OCI-LY7 (cell line): ENCODE measurements around the gene SEPHS2. TPM values are rescaled to one million over a fixed set of nuclear protein-coding genes. Genes with fewer than 3 reads are reported as not detected.

ENCODE experiments used
- BruUV-seq: library from RNA; stranded (reverse); fragments of 400-500 nt; replicated peaks from 2 replicates; lab custom pipeline; 2021; lab: Mats Ljungman, UMichigan
- CTCF ChIA-PET: fragments of 300-600 bp; sonication (Branson Sonifier 250); formaldehyde crosslinking; loops from one replicate; lab custom pipeline; 2022; ENCODE audit warnings: antibody characterized with exemption; ENCODE audit not compliant: unreplicated experiment; lab: Charles Lee
- POLR2A ChIA-PET: fragments of 300-600 bp; sonication (Branson Sonifier 250); formaldehyde crosslinking; loops from one replicate; lab custom pipeline; 2022; ENCODE audit warnings: antibody characterized with exemption; lab: Charles Lee
- DNase-seq: peaks from one replicate; pipeline ENCODE4 v3.0.0-alpha.2; 2015; ENCODE audit warnings: low spot score
- H2AFZ ChIP-seq: fragments of 200-600 bp; sonication (generic), shearing (Covaris generic); 2 replicates; pipeline ENCODE4 v1.6.1; 2014; ENCODE audit warnings: mild to moderate bottlenecking, antibody characterized with exemption, low read length, moderate library complexity
- H3K27ac ChIP-seq: fragments of 200-600 bp; sonication (generic); 2 replicates; pipeline ENCODE4 v1.5.1; 2014; ENCODE audit warnings: mixed run types, low read depth, mild to moderate bottlenecking, moderate library complexity, low read length, inconsistent platforms; ENCODE audit not compliant: poor library complexity, severe bottlenecking
- H3K36me3 ChIP-seq: fragments of 200-600 bp; sonication (generic); 2 replicates; pipeline ENCODE4 v1.6.1; 2014; ENCODE audit warnings: mild to moderate bottlenecking, antibody characterized with exemption, low read length, moderate library complexity, mixed read lengths; ENCODE audit not compliant: insufficient read depth
- H3K4me1 ChIP-seq: fragments of 200-600 bp; sonication (generic); 2 replicates; pipeline ENCODE4 v1.5.1; 2014; ENCODE audit warnings: mild to moderate bottlenecking, low read length; ENCODE audit not compliant: insufficient read depth, poor library complexity, severe bottlenecking
- H3K4me2 ChIP-seq: fragments of 200-600 bp; sonication (generic); 2 replicates; pipeline ENCODE4 v1.6.1; 2014; ENCODE audit warnings: mild to moderate bottlenecking, low read length
- H3K4me3 ChIP-seq: fragments of 200-600 bp; sonication (generic); 2 replicates; pipeline ENCODE4 v1.5.1; 2014; ENCODE audit warnings: mild to moderate bottlenecking, low read depth, low read length; ENCODE audit not compliant: poor library complexity, severe bottlenecking
- H3K79me2 ChIP-seq: fragments of 200-600 bp; sonication (generic); 2 replicates; pipeline ENCODE4 v1.6.1; 2016; ENCODE audit warnings: low read depth, mild to moderate bottlenecking, low read length, moderate library complexity, mixed read lengths; ENCODE audit not compliant: insufficient read depth
- H3K9me2 ChIP-seq: fragments of 200-600 bp; sonication (generic); 2 replicates; pipeline ENCODE4 v1.6.1; 2016; ENCODE audit warnings: mild to moderate bottlenecking, low read length, mixed read lengths; ENCODE audit not compliant: insufficient read depth
- H3K9me3 ChIP-seq: fragments of 200-600 bp; sonication (generic); 2 replicates; pipeline ENCODE4 v1.6.1; 2014; ENCODE audit warnings: mild to moderate bottlenecking, mixed run types, low read length, mixed read lengths
- H4K20me1 ChIP-seq: fragments of 200-600 bp; sonication (generic); 2 replicates; pipeline ENCODE4 v1.6.1; 2014; ENCODE audit warnings: mild to moderate bottlenecking, antibody characterized with exemption, low read length, moderate library complexity, mixed read lengths; ENCODE audit not compliant: insufficient read depth
- EZH2phosphoT487 ChIP-seq: fragments of 200-600 bp; sonication (generic); IDR thresholded peaks from 2 replicates; pipeline ENCODE4 v1.6.1; 2018; ENCODE audit warnings: low read depth, borderline replicate concordance, mild to moderate bottlenecking, mixed run types, antibody characterized with exemption, low read length, moderate library complexity, mixed read lengths
- intact Hi-C: fragments of 100-400 bp; cut with micrococcal nuclease; formaldehyde crosslinking; loops from one replicate; pipeline ENCODE4 v1.10.0; 2022; ENCODE audit not compliant: unreplicated experiment
- total RNA-seq, 2 experiments: library from RNA; depleted of rRNA in 1 of 2; stranded (reverse); fragments of >200 nt in 1 of 2; shearing (Covaris generic) in 1 of 2; gene quantifications; 2 replicates each; pipeline ENCODE4 v1.2.3, GENCODE V29; 2014 to 2022
- TF ChIP-seq, protein P1 (sequence below): fragments of 200-600 bp; sonication (generic); conservative IDR thresholded peaks from 2 replicates; pipeline ENCODE4 v1.5.1; 2014; ENCODE audit warnings: mild to moderate bottlenecking, antibody characterized with exemption, low read length, moderate library complexity, mixed read lengths

Gene SEPHS2
- total RNA-seq, 2 experiments from 2014 or later: 14.4 to 64.2 TPM

DNA sequence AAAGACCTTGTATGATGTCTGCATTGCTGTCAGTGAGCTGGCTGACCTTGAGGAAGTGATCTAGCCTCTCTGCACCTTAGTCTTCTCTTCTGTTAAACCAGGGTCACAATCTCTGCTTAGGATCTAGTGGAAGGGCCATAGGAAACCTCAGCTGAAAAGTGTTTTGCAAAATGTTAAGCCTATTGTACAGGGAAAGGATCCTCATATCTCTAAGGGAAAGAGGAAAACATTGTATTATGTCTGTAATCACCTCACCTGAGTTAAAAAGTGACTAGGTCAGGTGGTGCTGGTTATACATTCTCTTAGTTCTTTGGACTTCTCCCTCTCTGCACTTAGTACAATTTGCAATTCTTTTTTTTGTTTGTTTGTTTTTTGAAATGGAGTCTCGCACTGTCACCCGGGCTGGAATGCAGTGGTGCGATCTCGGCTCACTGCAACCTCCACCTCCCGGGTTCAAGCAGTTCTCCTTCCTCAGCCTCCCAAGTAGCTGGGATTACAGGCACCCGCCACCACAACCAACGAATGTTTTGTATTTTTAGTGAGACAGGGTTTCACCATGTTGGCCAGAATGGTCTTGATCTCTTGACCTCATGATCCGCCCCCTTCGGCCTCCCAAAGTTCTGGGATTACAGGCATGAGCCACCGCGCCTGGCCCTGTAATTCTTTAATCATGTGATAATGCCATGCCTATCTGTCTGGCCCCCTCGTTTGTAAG lies 2.0 kb upstream of the SEPHS2 start:
- no peaks in the 10 kb centered on the region for H3K9me2 ChIP-seq
- CTCF ChIA-PET: no interaction called here
- H3K79me2 ChIP-seq: peaks cover 27% of the 10 kb centered on the region
- peaks cover 29% of the 10 kb centered on the region for H3K36me3 ChIP-seq
- POLR2A ChIA-PET: interaction anchor here (0.5 to 1.6 kb wide), 10 partner anchors 9 to 88 kb away, joined by 3 to 8 read pairs (median 4); partner anchors contain the start of gene ITGAL
- DNase-seq: no peak
- H3K4me3 ChIP-seq: no peak overlapping the region
- H4K20me1 ChIP-seq: peaks cover 22% of the 10 kb centered on the region
- no peak for TF ChIP-seq EZH2phosphoT487
- TF ChIP-seq, protein P1, sequence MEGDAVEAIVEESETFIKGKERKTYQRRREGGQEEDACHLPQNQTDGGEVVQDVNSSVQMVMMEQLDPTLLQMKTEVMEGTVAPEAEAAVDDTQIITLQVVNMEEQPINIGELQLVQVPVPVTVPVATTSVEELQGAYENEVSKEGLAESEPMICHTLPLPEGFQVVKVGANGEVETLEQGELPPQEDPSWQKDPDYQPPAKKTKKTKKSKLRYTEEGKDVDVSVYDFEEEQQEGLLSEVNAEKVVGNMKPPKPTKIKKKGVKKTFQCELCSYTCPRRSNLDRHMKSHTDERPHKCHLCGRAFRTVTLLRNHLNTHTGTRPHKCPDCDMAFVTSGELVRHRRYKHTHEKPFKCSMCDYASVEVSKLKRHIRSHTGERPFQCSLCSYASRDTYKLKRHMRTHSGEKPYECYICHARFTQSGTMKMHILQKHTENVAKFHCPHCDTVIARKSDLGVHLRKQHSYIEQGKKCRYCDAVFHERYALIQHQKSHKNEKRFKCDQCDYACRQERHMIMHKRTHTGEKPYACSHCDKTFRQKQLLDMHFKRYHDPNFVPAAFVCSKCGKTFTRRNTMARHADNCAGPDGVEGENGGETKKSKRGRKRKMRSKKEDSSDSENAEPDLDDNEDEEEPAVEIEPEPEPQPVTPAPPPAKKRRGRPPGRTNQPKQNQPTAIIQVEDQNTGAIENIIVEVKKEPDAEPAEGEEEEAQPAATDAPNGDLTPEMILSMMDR: no peak
- H3K27ac ChIP-seq: no peak overlapping the region
- H3K4me2 ChIP-seq: no peak overlapping the region
- H3K4me1 ChIP-seq: peaks cover 55% of the 10 kb centered on the region
- H3K9me3 ChIP-seq: no peaks in the 10 kb centered on the region
- no TSS peak for BruUV-seq
- intact Hi-C loops: no loop called here
- H2AFZ ChIP-seq: no peak overlapping the region

DNA sequence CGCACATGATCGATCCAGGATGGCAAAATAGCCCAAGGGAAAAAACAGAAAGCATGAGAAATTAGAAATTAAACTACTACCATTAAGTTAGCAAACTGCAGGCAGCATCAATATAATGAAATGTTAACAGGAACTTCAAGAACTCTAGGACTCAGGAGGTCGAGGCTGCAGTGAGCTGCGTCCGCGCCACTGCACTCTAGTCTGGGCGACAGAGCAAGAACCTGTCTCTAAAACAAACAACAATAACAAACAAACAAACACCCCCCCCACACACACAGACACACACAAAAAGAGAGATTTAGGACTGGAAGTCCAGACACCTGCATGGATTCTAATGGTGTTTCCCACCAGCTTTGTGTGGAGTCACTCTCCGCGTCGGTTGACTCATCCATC lies 525 bp upstream of the SEPHS2 start:
- H3K9me2 ChIP-seq: no peaks in the 10 kb centered on the region
- no peak for DNase-seq
- CTCF ChIA-PET: no interaction called here
- peaks cover 42% of the 10 kb centered on the region for H3K4me1 ChIP-seq
- BruUV-seq: no TSS peak
- H2AFZ ChIP-seq: peak overlapping the region; percentile 85
- peak overlapping the region; percentile 84 for H3K27ac ChIP-seq
- POLR2A ChIA-PET: interaction anchor here (0.6 to 1.6 kb wide), 2 partner anchors 11 to 50 kb away, joined by 3 to 8 read pairs; no protein-coding TSS in a partner anchor
- peaks cover 22% of the 10 kb centered on the region for H4K20me1 ChIP-seq
- intact Hi-C loops: no loop called here
- H3K4me3 ChIP-seq: peak overlapping the region; percentile 86
- H3K36me3 ChIP-seq: peaks cover 33% of the 10 kb centered on the region
- H3K4me2 ChIP-seq: peak overlapping the region; percentile 84
- peaks cover 30% of the 10 kb centered on the region for H3K79me2 ChIP-seq
- H3K9me3 ChIP-seq: no peaks in the 10 kb centered on the region
- TF ChIP-seq, protein P1: no peak
- no peak for TF ChIP-seq EZH2phosphoT487

GRCh38 chr16:30445149-30445407 lies 596 bp downstream of the SEPHS2 start:
- Histone ChIP-seq H3K36me3 (peaks cover 33% of the 10 kb centered on the region), H3K4me3 (peak overlapping the region; percentile 86), H3K9me3 (no peaks in the 10 kb centered on the region), H3K4me1 (peaks cover 37% of the 10 kb centered on the region), H3K9me2 (no peaks in the 10 kb centered on the region), H3K4me2 (peak overlapping the region; percentile 84), H3K79me2 (peaks cover 30% of the 10 kb centered on the region), H3K27ac (peak overlapping the region; percentile 84), H4K20me1 (peaks cover 22% of the 10 kb centered on the region), H2AFZ (peak overlapping the region; percentile 85; the same call in 1 of the 2 replicates)
- no peak for TF ChIP-seq EZH2phosphoT487
- TF ChIP-seq, protein P1: no peak
- POLR2A ChIA-PET: no interaction called here
- intact Hi-C loops: no loop called here
- no TSS peak for BruUV-seq
- DNase-seq: no peak
- CTCF ChIA-PET: no interaction called here
